ENCODE data around the gene HSD11B2. TPM values are rescaled to one million over a fixed set of nuclear protein-coding genes. Genes with fewer than 3 reads are reported as not detected.

HSD11B2 gene
- total RNA-seq, 1 experiment from 2014 or later = 5.3 TPM

GRCh38 chr16:67486805-67487204, 55.9 kb downstream of the HSD11B2 start:
- no peak overlapping the region for H3K4me3 ChIP-seq
- no peaks in the 10 kb centered on the region for H3K9me2 ChIP-seq (ENCODE audit: insufficient read depth)
- intact Hi-C loops (cut with micrococcal nuclease; ENCODE audit: unreplicated experiment) = loop anchor here (10.0 kb wide), 1 partner anchor 78 kb away; the partner anchor contains the start of gene CTCF
- no peak overlapping the region for H3K4me2 ChIP-seq
- H3K27me3 ChIP-seq (ENCODE audit: insufficient read depth, low read depth) = no peaks in the 10 kb centered on the region
- no TSS peak for BruUV-seq (replicated peaks)
- 0 out of 2 replicates have a peak, but pooled peaks cover 8% of the 10 kb centered on the region for H3K79me2 ChIP-seq (ENCODE audit: low read depth)
- peaks cover 9% of the 10 kb centered on the region for H3K4me1 ChIP-seq (replicated peaks; ENCODE audit: insufficient read depth)
- DNase-seq = no peak
- H3K36me3 ChIP-seq (ENCODE audit: low read depth) = no peaks in the 10 kb centered on the region
- no peaks in the 10 kb centered on the region for H4K20me1 ChIP-seq (ENCODE audit: insufficient read depth)
- no peak overlapping the region for H2AFZ ChIP-seq
- ChIA-PET POLR2A (ENCODE audit: unreplicated experiment) (interaction anchor here (0.7 kb wide), 1 partner anchor 172 kb away, joined by 6 read pairs; no protein-coding TSS in a partner anchor), CTCF (no interaction called here)
- TF ChIP-seq CTCF (conservative IDR thresholded peaks at IDR 0.05) (no peak), EZH2 (IDR thresholded peaks at IDR 0.05; ENCODE audit: low read depth) (no peak)
- no peaks in the 10 kb centered on the region for H3K9me3 ChIP-seq (ENCODE audit: insufficient read depth, low read depth)
- no peak overlapping the region for H3K27ac ChIP-seq
- 0 out of 2 replicates have a peak, but pooled peaks cover 3% of the 10 kb centered on the region for H3F3A ChIP-seq (ENCODE audit: insufficient read depth, low read depth)

Other genes with a start within 250 kb of the HSD11B2 start
- gene MATCAP1, start 247.2 kb upstream of the HSD11B2 start, total RNA-seq (2021) = 21.7 and 24.6 TPM in 2 replicates
- gene EXOC3L1, start 241.0 kb upstream of the HSD11B2 start, total RNA-seq (2021) = 0.35 TPM in 1 of 2 replicates, not detected in the other
- 78.4 and 82.5 TPM in 2 replicates for gene E2F4, start 239.0 kb upstream of the HSD11B2 start, total RNA-seq (2021)
- 32.4 and 51.1 TPM in 2 replicates for gene ELMO3, start 232.0 kb upstream of the HSD11B2 start, total RNA-seq (2021)
- gene TMEM208, start 204.0 kb upstream of the HSD11B2 start, total RNA-seq (2021) = 39.5 and 42.0 TPM in 2 replicates
- gene FHOD1, start 183.6 kb upstream of the HSD11B2 start, total RNA-seq (2021) = 58.2 and 60.0 TPM in 2 replicates
- gene SLC9A5, start 182.1 kb upstream of the HSD11B2 start, total RNA-seq (2021) = 5.2 and 6.9 TPM in 2 replicates
- 14.0 and 17.3 TPM in 2 replicates for gene PLEKHG4, start 151.6 kb upstream of the HSD11B2 start, total RNA-seq (2021)
- 0.35 TPM in 1 of 2 replicates, not detected in the other for gene KCTD19, start 104.4 kb upstream of the HSD11B2 start, total RNA-seq (2021)
- not detected in 2 replicates for gene LRRC36, start 104.3 kb upstream of the HSD11B2 start, total RNA-seq (2021)
- 3.1 and 4.5 TPM in 2 replicates for gene TPPP3, start 37.6 kb upstream of the HSD11B2 start, total RNA-seq (2021)
- gene ZDHHC1, start 14.6 kb upstream of the HSD11B2 start, total RNA-seq (2021) = 12.8 and 14.9 TPM in 2 replicates
- gene ATP6V0D1, start 50.0 kb downstream of the HSD11B2 start, total RNA-seq (2021) = 51.5 and 61.0 TPM in 2 replicates
- not detected in 2 replicates for gene AGRP, start 52.4 kb downstream of the HSD11B2 start, total RNA-seq (2021)
- gene RIPOR1, start 97.7 kb downstream of the HSD11B2 start, total RNA-seq (2021) = 76.7 and 113 TPM in 2 replicates
- 35.3 and 39.0 TPM in 2 replicates for gene CTCF, start 131.4 kb downstream of the HSD11B2 start, total RNA-seq (2021)
- 0.87 and 1.5 TPM in 2 replicates for gene CARMIL2, start 214.0 kb downstream of the HSD11B2 start, total RNA-seq (2021)
- 34.7 and 38.9 TPM in 2 replicates for gene ACD, start 229.1 kb downstream of the HSD11B2 start, total RNA-seq (2021)
- 4.4 and 8.1 TPM in 2 replicates for gene PARD6A, start 229.8 kb downstream of the HSD11B2 start, total RNA-seq (2021)
- gene ENKD1, start 235.6 kb downstream of the HSD11B2 start, total RNA-seq (2021) = 20.8 and 21.6 TPM in 2 replicates
- 0.46 and 1.8 TPM in 2 replicates for gene C16orf86, start 235.7 kb downstream of the HSD11B2 start, total RNA-seq (2021)

Data from PC-9 (cell line).